Activated T-cell treated with anti-CD3 and anti-CD28 coated beads for 48 hours (primary cell): Measurements from ENCODE around the gene ADAMTSL5.
"Not testable (repeated sequence)": the region's sequence is repeated elsewhere in the genome, so short reads cannot be mapped to it uniquely, and the experiment has no call there.

Experiments
- DNase-seq: peaks from one replicate; pipeline ENCODE4 v3.0.0-alpha.2; 2020; ENCODE audit warnings: low read depth

Gene ADAMTSL5

DNA sequence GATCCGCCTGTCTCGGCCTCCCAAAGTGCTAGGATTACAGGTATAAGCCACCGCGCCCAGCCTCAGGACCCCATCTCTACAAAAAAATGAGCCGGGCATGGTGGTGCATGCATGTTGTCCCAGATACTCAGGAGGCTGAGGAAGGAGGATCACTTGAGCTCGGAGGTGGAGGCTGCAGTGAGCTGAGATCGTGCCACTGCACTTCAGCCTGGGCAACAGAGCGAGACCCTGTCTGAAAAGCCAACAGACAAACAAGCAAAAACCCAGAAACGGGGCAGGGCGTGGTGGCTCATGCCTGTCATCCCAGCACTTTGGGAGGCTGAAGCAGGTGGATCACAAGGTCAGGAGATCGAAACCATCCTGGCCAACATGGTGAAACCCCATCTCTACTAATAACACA lies 18.0 kb upstream of the ADAMTSL5 start:
- DNase-seq, result not testable (repeated sequence)

DNA sequence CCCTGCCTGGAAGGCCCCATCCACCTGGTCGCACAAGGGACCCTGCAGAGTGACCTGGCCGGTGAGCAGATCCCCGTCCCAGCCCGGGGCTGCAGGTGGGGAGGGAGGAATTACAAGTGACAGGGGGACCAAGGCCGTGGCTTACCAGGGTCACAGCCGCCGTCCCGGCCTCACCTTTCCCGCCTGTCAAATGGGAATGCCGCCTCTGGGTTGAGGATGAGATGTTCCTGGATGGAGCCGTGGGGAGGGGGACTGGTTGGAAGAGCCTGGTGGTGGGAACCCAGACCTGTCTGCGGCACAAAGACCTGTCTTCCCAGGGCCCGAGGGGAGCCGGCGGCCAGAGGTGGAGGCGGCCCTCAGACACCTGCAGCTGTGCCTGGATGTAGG lies 16.6 kb upstream of the ADAMTSL5 start:
- no peak for DNase-seq

DNA sequence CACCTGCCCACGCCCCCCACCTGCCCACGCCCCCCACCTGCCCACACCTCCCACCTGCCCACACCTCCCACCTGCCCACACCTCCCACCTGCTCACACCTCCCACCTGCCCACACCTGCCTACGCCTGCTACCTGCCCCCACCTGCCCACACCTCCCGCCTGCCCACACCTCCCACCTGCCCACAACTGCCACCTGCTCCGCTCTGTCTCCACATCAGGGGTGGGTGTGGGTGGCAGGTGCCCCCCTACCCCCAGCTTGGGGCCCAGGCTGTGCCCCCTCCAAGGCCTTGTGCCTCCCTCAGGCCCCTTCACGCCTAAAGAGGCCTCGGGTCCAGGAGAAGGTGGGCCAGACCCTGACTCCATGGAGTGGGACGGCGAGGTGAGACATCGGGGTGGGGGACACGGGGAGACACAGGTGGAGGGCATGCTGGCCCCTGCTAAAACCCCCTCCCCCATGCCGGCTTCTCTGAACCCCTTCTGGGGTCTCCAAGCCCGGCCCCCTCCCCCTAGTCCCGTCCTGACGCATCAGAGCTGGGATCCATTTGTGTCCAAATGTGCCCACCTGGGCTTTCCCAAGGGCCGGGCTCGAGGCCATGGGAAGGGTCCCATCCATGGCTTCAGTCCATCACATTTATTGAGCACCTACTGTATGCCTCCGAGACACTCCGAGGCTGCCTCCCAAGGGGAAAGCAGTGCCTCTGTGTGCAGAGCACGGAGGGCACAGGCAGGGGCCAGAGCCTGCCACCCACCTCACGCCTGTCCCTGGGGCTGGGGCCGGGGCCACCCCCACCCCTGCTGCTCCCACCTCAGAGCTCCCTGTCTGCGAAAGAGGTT lies 16.0 kb upstream of the ADAMTSL5 start:
- DNase-seq, result no peak

DNA sequence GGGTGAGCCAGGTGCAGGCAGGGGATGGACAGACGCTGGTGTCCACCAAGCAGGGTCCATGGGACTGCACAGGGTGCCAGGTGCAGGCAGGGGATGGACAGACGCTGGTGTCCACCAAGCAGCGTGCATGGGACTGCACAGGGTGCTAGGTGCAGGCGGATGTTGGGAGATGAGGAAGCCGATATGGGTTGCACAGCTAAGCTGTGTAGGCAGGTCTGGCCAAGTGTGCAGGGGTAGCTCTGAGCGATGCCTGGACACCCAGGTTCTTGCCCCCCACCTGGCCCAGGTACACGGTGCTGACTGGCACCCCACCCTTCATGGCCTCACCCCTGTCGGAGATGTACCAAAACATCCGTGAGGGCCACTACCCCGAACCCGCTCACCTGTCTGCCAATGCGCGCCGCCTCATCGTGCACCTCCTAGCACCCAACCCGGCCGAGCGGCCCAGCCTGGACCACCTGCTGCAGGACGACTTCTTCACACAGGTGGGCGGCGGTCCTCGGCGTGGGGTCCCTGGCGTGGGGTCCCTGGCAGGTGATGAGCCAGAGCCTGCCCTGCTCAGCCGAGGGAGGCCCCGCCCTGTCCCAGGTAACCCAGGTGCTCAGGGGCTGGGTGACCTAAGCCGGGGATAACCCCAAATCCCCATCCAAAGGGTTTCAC lies 15.0 kb upstream of the ADAMTSL5 start:
- DNase-seq, result no peak

DNA sequence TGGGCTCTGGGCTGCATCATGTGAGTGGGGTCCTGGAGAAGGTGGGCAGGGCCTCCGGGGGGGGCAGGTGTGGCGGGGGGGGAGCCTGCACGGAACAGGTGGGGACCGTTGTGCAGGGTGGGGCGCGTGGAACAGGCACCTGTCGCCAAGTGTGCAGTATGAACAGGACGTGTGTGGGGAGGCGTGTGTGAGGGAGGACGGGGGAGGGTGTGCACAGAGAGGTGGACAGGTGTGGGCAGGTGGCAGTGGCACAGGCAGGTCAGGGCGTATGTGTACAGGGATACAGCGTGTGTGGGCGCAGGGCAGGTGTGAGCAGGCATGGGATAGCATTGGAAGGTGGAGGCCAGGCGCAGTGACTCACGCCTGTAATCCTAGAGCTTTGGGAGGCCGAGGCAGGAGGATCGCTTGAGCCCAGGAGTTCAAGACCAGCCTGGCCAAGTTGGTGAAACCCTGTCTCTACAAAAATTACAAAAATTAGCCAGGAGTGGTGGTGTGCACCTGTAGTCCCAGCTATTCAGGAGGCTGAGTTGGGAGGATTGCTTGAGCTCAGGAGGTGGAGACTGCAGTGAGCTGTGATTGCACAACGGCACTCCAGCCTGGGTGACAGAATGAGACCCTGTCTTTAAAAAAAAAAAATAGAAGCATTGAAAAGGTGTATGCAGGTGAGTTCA lies 14.3 kb upstream of the ADAMTSL5 start:
- no peak for DNase-seq

DNA sequence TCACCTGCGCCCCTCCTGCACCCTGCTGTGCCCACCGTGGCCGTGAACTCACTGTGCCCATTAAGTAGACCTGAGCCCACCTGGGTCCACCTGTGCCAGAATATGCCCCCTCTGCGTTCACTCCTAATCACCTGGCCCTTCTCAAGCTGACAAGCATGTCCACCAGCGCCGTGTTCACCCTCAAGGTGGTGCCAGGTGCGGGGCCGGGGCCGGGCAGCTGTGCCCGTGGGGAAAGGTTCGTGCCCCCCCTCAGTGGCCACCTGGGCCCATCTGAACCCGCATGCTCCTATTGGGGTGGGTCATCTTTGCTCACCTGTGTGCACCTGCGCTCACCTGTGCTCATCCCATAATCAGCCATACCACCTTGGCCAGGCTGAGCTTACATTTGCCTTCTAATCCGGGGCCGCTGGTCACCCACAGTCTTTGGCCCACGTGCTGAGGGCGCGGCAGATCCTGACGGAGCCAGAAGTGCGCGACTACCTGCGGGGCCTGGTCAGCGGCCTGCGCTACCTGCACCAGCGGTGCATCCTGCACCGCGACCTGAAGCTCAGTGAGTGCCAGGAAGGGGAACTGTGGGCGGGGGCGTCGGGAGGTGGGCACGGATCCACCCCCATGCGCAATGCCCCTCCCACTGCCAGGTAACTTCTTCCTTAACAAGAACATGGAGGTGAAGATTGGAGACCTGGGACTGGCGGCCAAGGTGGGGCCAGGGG lies 13.4 kb upstream of the ADAMTSL5 start:
- no peak for DNase-seq

DNA sequence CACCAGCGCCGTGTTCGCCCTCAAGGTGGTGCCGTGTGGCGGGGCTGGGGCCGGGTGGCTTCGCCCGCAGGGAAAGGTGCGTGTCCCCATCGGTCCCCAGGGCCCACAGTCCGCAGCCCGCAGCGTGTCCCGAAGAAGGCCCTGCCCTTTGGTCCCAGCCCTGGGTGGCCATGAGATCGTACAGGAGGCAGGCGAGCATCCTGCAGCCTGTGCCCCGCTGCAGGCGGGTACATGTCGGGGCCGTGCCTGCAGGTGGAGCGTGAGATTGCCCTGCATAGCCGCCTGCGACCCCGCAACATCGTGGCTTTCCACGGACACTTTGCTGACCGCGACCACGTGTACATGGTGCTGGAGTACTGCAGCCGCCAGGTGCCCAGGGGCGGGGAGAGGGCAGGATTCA lies 12.5 kb upstream of the ADAMTSL5 start:
- DNase-seq, result no peak

DNA sequence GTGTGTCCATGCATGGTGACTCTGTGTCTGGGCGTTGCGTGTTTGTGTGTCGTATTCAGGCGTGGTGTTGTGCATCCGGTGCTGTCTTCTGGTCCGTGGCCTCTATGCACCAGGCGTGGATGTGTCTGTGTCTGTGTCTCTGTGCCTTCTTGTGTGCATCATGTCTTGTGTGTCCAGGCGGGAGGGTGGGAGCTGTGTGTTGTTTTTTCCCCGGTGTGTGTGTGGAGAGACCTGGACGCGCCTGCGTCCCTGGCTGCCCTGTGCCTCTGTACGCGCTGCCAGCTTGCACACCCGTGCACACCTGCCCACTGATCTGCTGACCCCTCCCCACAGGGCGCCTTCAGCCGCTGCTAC lies 12.1 kb upstream of the ADAMTSL5 start:
- DNase-seq, result no peak

DNA sequence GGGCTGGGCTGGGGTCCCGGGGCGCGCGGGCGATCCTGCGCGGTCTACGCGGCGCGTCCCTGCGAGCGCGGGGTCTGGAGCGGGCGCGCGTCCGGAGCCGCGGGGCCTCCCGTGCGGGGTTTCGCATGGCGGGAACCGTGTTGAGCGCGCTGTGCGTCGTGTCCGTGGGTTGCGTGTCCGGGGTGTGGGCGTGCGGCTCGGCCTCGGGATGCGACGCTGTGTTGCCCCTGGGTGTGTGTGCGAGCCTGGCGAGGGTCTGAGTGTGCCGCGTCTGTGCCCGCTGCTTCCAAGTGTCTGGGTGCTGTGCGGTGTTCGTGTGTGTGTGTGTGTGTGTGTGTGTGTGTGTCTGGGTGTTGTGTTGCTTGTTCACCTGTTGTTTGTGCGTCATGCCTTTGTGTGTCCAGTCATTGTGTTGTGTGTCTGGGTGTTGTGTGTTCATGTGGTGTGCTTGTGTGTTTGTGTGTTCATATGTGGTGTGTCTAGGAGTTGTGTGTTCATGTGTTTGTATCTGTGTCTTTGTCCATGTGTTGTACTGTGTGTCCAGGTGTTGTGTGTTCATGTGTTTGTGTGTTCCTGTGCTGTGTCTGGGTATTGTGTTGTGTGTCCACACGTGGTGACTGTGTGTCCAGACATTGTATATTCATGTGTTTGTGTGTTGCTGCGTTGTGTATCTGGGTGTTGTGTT lies 11.6 kb upstream of the ADAMTSL5 start:
- no peak for DNase-seq

DNA sequence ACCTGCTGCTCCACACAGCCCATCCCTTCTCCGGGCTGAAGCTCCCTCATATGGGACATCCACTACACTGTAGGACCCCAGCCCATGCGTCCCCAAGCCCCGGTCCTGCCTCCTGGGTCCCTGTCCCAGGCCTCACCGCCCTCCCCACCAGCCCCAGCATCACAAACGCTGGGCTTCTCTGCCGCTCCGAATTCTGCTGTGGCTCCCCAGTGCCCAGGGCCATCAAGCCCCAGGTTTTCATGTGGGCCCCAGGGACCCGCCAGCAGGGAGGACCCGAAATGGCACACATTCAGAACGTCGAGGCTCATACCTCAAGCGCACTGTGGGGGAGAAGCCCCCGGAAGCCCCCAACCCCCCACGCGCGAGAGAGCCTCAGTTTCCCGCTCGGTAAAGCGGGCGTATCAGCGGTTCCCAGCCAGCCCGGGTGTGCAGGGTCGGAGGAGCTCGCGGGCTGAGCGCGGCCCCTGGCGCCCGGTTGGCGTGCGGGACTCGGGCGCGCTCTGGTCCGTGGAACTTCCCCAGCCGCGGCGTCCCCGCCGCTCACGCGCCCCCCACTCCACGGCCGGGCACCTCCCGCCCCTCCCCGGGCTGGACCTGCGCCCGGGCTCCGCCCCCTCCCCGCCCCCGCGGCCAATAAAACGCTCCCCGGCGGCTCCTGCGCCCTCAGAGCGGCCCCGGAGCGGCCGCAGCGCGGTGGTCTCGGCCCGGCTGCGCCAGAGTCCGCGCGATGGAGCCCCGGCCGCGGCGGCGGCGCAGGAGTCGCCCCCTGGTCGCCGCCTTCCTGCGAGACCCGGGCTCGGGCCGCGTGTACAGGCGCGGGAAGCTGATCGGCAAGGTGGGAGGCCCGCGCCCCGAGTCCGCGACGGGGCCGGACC lies 10.8 kb upstream of the ADAMTSL5 start, which contains the start of gene PLK5:
Gene PLK5, plus strand, starts transcription at position 666 of the 875 bp plus-strand sequence. CDS start 2,920 bp downstream, outside the sequence.
- no peak for DNase-seq

DNA sequence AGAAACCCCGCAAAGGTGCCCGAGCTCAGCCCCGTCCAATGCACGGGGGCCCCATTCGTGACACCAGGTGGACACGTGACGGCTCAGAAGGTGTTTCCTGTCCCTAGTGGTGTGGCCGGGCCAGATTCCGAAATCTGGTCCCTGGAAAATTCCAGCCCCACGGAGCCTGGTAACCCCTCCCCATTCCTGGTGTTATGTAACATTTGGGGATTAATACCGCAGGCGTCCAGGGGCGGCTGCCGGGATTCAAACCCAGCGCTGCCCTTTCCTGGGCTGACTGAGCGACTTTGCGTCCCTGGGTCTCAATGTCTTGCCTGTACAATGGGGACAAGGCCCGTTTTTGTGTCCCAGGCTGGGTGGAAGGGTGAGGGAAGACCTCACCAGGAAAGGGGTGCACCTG lies 10.0 kb upstream of the ADAMTSL5 start:
- no peak for DNase-seq

DNA sequence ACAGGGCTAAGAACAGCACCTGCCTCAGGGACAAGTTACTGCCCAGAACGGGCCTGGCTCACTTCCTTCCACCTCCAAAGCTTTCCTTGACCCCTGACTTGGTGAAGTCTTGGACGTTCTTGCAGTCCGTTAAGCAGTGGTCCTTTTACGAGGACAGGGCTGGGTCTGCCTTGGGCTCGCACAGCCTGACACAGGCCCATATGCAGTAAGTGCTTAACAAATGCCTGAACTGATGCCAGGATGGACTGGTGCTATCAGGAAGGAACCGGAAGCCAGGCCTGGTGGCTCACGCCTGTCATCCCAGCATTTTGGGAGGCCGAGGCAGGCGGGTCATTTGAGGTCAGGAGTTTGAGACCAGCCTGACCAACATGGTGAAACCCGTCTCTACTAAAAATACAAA lies 9.2 kb upstream of the ADAMTSL5 start:
- DNase-seq, result no peak

DNA sequence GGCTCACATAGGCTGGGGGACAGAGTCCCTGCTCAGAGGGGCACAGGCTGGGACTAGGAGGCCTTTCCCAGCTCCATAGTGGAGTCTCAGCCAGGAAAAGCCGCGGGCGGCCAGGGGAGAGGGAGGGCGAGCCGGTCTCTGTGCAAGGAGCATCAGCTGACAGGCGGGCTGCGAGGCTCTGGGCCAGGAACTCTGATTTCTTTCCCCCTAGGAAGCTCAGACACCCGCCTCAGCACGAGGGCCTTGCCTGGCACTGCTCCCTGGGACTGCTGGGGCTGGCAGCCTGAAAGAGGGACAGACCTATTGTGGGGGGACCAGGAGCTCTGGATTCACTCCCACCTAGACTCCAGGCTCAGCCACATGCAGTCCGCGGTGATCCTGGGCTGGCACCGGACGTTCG lies 8.8 kb upstream of the ADAMTSL5 start:
- no peak for DNase-seq

DNA sequence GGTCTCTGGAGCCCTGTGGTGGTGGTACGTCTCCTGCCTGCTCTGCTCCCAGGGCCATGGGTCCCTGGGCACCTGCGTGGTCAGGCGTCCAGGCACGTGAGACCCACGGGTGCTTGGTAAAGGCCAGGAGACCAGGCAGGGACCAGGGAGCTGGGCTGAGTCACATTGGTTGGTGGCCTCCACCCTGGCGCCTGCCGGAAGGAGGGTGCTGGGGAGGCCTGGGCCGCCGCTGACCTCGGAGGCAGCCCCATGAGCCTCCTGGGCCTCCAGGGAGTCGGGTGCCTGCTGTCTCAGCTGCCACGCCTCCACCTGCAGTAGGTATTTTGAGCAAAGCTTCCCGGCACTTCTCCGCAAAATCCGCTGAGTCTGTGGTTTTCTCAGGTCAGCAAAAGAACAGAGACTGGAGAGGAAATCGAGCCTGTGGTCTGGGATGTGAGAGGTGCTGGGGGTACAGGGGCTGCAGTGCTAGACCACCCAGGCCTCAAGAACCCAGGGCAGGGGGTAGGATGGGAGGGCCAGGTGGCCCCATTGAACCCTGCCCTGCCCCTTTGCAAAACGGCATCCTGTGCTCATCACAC lies 7.5 kb upstream of the ADAMTSL5 start:
- DNase-seq, result no peak

DNA sequence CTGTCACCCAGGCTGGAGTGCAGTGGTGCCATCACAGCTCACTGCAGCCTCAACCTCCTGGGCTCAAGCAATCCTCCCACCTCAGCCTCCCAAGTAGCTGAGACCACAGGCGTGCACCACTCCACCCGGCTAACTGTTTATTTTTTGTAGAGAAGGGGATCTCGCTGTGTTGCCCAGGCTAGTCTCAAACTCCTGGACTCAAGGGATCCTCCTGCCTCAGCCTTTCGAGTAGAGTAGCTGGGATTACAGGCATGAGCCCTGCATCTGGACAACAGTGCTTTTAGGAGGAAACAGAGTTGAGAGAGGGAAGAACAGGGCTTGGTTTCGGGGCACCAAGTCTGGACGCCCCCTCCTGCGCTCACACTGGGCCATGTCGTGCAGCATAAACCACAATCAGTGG lies 7.0 kb upstream of the ADAMTSL5 start:
- not testable (repeated sequence) for DNase-seq

DNA sequence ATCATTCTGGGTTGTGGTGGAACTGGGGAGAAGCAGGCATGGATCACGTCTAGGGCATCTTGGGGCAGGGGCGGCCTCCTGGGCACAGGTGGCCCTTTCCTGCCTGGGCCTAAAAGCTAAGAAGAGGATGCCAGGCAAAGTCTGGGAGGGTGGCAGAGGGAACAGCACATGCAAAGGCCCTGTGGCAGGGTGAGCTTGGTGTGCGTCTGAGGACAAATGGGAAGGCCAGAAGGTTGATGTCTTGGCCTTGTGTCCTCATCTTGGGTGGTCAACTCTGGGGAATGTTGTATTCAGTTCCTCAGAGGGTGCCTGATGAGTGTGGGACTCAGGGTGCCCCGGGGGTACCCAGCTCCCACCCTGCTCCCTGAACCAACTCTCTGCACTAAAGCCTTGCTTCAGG lies 5.7 kb upstream of the ADAMTSL5 start:
- no peak for DNase-seq

DNA sequence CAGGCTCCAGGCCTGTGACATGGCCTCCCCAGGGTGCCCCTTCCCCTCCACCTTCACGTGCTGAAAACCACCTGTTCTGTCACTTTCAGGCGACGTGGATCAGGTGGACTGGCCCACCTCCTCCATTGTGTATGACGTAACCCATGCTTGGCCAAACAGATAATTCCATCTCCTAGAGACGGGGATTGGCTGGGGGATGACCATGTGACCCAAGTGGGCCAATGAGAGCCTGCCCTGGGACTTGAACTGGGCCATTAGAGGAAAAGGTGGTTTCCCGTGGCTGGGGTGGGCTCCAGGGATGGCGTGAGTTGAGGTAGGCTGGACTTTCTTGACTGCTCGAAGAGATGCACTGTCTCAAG lies 3.6 kb upstream of the ADAMTSL5 start:
- DNase-seq, result no peak

DNA sequence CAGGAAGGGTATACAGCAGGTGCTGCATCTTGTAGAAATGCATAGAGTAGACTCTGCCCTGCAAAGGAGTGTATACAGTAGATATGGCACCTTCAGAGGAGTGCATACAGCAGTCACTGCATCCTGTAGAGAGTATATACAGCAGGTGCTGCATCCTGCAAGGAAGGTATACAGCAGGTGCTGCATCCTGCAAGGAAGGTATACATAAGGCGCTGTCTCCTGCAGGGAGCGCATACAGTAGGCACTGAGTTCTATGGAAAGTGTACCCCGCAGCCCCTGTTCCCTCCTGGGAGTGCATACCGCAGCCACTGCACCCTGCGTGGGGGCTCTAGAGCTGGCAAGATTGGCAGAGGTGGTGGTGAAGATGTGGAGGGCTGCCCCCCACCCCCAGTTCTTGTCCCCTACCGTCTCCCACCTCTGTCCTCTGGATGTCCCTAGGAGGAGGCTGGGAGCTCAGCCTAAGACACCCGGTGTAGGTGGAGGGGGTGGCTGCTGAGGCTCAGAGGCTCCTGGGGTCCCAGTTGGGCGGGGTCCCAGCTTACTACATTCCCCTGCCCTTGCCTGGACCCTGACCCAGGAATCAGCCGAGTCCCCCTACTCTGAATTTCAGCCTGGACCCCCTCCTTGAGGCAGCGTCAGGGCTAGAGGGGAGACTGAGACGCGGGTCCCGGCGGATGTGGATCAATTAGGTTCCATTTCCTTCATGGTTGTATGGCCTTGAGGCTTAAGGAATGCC lies 2.3 kb upstream of the ADAMTSL5 start:
- DNase-seq, result no peak

DNA sequence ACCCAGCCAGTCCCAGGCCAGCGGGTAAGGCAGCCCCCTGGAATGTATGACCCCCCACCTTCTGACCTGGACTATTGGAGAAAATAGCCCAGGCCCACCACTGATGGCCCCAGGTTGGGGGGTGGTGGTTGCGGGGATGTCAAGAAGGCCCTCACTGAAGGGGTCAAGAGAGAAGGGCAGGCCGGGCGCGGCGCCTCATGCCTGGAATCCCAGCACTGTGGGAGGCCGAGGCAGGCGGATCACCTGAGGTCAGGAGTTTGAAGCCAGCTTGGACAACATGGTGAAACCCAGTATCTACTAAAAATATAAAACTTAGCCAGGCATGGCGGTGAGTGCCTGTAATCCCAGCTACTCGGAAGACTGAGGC lies 1.5 kb upstream of the ADAMTSL5 start:
- no peak for DNase-seq
